ENCODE measurements around the gene RGS9BP. TPM values are rescaled to one million over a fixed set of nuclear protein-coding genes. Genes with fewer than 3 reads are reported as not detected.

The RGS9BP gene
- total and polyA plus RNA-seq, 2 of the 13 experiments (the other 11 are each of a cell fraction or from before 2014, with no cell fraction given) = 0.01 TPM; not detected in 1

DNA sequence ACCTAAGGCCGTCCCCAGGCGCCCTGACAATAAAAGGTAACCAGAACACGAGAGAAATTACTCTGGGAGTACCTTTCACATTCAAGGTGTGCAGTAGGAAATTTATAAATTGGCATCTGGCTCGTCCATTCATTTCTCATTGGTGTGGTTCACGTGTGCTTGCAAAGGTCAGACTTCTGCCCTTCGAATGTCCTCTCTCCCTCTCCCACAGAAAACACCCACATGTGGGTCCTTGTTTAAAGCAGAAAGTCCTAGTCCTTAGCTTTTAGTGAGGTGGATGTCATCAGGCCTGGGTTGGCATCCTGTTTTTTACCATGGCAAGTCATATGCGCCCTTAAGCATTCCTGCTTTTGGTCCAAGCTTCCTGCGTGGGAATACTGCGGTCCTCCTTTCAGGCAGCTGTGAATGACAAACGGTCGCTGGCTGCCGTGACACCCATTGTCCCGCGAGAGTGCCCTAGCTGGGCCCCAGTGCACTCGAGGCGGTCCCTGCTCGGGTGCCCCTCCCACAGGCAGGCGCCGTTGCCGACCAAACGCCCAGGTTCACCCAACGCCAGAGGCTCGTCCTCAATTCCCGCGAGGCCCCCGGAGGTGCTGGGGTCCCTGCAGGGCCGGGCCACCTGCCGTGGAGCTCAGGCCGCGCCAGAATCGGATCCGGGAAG, 15.8 kb downstream of the RGS9BP start, which contains the start of gene NUDT19 (continued):
- TF ChIP-seq, protein P1, sequence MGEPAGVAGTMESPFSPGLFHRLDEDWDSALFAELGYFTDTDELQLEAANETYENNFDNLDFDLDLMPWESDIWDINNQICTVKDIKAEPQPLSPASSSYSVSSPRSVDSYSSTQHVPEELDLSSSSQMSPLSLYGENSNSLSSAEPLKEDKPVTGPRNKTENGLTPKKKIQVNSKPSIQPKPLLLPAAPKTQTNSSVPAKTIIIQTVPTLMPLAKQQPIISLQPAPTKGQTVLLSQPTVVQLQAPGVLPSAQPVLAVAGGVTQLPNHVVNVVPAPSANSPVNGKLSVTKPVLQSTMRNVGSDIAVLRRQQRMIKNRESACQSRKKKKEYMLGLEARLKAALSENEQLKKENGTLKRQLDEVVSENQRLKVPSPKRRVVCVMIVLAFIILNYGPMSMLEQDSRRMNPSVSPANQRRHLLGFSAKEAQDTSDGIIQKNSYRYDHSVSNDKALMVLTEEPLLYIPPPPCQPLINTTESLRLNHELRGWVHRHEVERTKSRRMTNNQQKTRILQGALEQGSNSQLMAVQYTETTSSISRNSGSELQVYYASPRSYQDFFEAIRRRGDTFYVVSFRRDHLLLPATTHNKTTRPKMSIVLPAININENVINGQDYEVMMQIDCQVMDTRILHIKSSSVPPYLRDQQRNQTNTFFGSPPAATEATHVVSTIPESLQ (CRISPR knock-in tag; conservative IDR thresholded peaks at IDR 0.05) = no peak
- no peak for TF ChIP-seq CENPX (CRISPR knock-in tag; IDR thresholded peaks at IDR 0.05)
- TF ChIP-seq, protein P2, sequence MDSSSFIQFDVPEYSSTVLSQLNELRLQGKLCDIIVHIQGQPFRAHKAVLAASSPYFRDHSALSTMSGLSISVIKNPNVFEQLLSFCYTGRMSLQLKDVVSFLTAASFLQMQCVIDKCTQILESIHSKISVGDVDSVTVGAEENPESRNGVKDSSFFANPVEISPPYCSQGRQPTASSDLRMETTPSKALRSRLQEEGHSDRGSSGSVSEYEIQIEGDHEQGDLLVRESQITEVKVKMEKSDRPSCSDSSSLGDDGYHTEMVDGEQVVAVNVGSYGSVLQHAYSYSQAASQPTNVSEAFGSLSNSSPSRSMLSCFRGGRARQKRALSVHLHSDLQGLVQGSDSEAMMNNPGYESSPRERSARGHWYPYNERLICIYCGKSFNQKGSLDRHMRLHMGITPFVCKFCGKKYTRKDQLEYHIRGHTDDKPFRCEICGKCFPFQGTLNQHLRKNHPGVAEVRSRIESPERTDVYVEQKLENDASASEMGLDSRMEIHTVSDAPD (CRISPR knock-in tag; IDR thresholded peaks at IDR 0.05) = peak; percentile 54; the same call in 1 of the 2 replicates
- no peak for TF ChIP-seq SOX13 (IDR thresholded peaks at IDR 0.05)
- peak in 1 of 2 experiments; percentile 52; a peak in 2 of 4 replicates for TF ChIP-seq SOX13 (CRISPR knock-in tag; conservative IDR thresholded peaks at IDR 0.05 in 1 of 2, IDR thresholded peaks at IDR 0.05 in 1 of 2)
- 0 out of 2 replicates have a peak, but pooled peaks have one; percentile 78 for TF ChIP-seq ISX (CRISPR knock-in tag; conservative IDR thresholded peaks at IDR 0.05)
- TF ChIP-seq ARNT2 (CRISPR knock-in tag; IDR thresholded peaks at IDR 0.05; ENCODE audit: low read depth) = peak; percentile 68
- no peak for TF ChIP-seq FOXA3 (CRISPR knock-in tag; IDR thresholded peaks at IDR 0.05)
- TF ChIP-seq, protein P3, sequence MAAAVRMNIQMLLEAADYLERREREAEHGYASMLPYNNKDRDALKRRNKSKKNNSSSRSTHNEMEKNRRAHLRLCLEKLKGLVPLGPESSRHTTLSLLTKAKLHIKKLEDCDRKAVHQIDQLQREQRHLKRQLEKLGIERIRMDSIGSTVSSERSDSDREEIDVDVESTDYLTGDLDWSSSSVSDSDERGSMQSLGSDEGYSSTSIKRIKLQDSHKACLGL (CRISPR knock-in tag; IDR thresholded peaks at IDR 0.05) = peak; percentile 30; the same call in 1 of the 2 replicates
- TF ChIP-seq, protein P4, sequence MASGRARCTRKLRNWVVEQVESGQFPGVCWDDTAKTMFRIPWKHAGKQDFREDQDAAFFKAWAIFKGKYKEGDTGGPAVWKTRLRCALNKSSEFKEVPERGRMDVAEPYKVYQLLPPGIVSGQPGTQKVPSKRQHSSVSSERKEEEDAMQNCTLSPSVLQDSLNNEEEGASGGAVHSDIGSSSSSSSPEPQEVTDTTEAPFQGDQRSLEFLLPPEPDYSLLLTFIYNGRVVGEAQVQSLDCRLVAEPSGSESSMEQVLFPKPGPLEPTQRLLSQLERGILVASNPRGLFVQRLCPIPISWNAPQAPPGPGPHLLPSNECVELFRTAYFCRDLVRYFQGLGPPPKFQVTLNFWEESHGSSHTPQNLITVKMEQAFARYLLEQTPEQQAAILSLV (CRISPR knock-in tag; IDR thresholded peaks at IDR 0.05; ENCODE audit: borderline replicate concordance) = 0 out of 2 replicates have a peak, but pooled peaks have one; percentile 10
- TF ChIP-seq RBFOX2 (IDR thresholded peaks at IDR 0.05; ENCODE audit: low read depth, low read length) = peak; percentile 91
- no peak for TF ChIP-seq NFE2L1 (CRISPR knock-in tag; IDR thresholded peaks at IDR 0.05; ENCODE audit: borderline replicate concordance)
- TF ChIP-seq, protein P5, sequence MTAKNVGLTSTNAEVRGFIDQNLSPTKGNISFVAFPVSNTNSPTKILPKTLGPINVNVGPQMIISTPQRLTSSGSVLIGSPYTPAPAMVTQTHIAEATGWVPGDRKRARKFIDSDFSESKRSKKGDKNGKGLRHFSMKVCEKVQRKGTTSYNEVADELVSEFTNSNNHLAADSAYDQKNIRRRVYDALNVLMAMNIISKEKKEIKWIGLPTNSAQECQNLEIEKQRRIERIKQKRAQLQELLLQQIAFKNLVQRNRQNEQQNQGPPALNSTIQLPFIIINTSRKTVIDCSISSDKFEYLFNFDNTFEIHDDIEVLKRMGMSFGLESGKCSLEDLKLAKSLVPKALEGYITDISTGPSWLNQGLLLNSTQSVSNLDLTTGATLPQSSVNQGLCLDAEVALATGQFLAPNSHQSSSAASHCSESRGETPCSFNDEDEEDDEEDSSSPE (CRISPR knock-in tag; IDR thresholded peaks at IDR 0.05) = peak; percentile 34; the same call in 1 of the 2 replicates
- TF ChIP-seq SOX6 (IDR thresholded peaks at IDR 0.05) = no peak
- peak; percentile 51; the same call in 1 of the 2 replicates for TF ChIP-seq SOX6 (CRISPR knock-in tag; IDR thresholded peaks at IDR 0.05)
- peak; percentile 60 for TF ChIP-seq HOXA3 (CRISPR knock-in tag; IDR thresholded peaks at IDR 0.05)
- TF ChIP-seq ZMYM3 (CRISPR knock-in tag; IDR thresholded peaks at IDR 0.05) = no peak
- TF ChIP-seq, protein P6, sequence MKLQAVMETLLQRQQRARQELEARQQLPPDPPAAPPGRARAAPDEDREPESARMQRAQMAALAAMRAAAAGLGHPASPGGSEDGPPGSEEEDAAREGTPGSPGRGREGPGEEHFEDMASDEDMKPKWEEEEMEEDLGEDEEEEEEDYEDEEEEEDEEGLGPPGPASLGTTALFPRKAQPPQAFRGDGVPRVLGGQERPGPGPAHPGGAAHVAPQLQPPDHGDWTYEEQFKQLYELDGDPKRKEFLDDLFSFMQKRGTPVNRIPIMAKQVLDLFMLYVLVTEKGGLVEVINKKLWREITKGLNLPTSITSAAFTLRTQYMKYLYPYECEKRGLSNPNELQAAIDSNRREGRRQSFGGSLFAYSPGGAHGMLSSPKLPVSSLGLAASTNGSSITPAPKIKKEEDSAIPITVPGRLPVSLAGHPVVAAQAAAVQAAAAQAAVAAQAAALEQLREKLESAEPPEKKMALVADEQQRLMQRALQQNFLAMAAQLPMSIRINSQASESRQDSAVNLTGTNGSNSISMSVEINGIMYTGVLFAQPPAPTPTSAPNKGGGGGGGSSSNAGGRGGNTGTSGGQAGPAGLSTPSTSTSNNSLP (IDR thresholded peaks at IDR 0.05; ENCODE audit: low read depth, low read length) = no peak
- TF ChIP-seq POLR2AphosphoS5 (IDR thresholded peaks at IDR 0.05; ENCODE audit: low read depth, low read length) = peak; percentile 74

Measured in HepG2 (cell line).